GM12873 (cell line): ENCODE data around the gene CDYL.

Experiments
- CTCF ChIP-seq: IDR thresholded peaks from 2 replicates; pipeline ENCODE4 v1.5.1; 2012; ENCODE audit warnings: low read depth, mild to moderate bottlenecking, moderate library complexity, low read length, control low read depth; ENCODE audit not compliant: insufficient read depth; ENCODE audit errors: missing control alignments

The CDYL gene

GRCh38 chr6:4889701-4890100 is 113.5 kb downstream of the CDYL start:
- TF ChIP-seq CTCF, result no peak

GRCh38 chr6:4890191-4890590 is 114.0 kb downstream of the CDYL start:
- TF ChIP-seq CTCF, result no peak

- TF ChIP-seq CTCF, result no peak
These were observed 114.4 kb downstream of the CDYL start for GRCh38 chr6:4890627-4891026.

GRCh38 chr6:4891141-4891540 is 114.9 kb downstream of the CDYL start:
- no peak for TF ChIP-seq CTCF

- TF ChIP-seq CTCF, result no peak
These were observed 116.7 kb downstream of the CDYL start for GRCh38 chr6:4892785-4893485.

- no peak for TF ChIP-seq CTCF
These were observed 117.8 kb downstream of the CDYL start for GRCh38 chr6:4894049-4894448.

GRCh38 chr6:4895971-4896370 is 119.8 kb downstream of the CDYL start:
- TF ChIP-seq CTCF, result no peak
